ENCODE measurements around the gene VILL.

Gene VILL

DNA sequence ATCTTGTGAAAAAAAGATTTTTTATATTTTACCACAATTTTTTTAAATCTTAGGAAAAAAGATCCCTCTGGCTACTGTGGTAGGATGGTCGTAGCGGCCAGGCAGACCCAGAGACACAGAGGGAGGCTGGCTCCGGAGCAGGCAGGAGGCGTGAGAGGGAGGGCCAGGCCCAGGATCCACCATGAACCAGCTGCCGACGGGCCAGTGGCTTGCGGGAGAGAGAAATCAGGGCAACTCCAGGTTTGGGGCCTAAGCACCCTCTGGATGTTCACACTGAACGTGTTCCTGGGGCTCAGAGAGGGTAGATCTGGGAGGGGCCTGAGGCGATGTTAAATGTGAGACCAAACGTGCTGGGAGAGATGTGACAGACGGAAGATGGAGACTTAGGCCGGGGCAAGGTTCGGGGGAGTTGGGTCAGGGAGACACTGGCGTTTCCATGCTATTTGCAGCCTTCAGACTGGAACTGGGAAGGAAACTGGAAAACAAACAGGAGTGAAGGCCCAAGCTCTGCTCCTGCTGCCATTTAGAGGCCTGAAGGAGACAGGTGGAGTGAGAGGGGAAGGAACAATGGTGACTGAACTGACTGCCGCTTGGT lies 1.6 kb upstream of the VILL start:
- H3K4me1 Mint-ChIP-seq, result peaks cover 28% of the 10 kb centered on the region
- no peaks in the 10 kb centered on the region for H3K9me3 Mint-ChIP-seq

GRCh38 chr3:37989821-37990480 lies 635 bp upstream of the VILL start:
- H3K27ac Mint-ChIP-seq, result no peak overlapping the region
- H3K36me3 Mint-ChIP-seq (ENCODE audit: low read depth), result peaks cover 2% of the 10 kb centered on the region
- H3K27me3 Mint-ChIP-seq (ENCODE audit: low read depth, poor library complexity), result peaks cover 38% of the 10 kb centered on the region
- no peaks in the 10 kb centered on the region for H3K9me3 Mint-ChIP-seq
- TF ChIP-seq, protein P1, sequence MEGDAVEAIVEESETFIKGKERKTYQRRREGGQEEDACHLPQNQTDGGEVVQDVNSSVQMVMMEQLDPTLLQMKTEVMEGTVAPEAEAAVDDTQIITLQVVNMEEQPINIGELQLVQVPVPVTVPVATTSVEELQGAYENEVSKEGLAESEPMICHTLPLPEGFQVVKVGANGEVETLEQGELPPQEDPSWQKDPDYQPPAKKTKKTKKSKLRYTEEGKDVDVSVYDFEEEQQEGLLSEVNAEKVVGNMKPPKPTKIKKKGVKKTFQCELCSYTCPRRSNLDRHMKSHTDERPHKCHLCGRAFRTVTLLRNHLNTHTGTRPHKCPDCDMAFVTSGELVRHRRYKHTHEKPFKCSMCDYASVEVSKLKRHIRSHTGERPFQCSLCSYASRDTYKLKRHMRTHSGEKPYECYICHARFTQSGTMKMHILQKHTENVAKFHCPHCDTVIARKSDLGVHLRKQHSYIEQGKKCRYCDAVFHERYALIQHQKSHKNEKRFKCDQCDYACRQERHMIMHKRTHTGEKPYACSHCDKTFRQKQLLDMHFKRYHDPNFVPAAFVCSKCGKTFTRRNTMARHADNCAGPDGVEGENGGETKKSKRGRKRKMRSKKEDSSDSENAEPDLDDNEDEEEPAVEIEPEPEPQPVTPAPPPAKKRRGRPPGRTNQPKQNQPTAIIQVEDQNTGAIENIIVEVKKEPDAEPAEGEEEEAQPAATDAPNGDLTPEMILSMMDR (IDR thresholded peaks at IDR 0.05), result no peak
- H3K4me3 Mint-ChIP-seq, result no peak overlapping the region
- DNase-seq, result no peak
- H3K4me1 Mint-ChIP-seq, result peaks cover 38% of the 10 kb centered on the region

More for the DNA sequence above, 1.6 kb upstream of the VILL start:
- TF ChIP-seq, protein P1 (IDR thresholded peaks at IDR 0.05), result no peak
- DNase-seq, result no peak
- Mint-ChIP-seq H3K36me3 (ENCODE audit: low read depth) (peaks cover 11% of the 10 kb centered on the region), H3K4me3 (no peak overlapping the region), H3K27ac (peak overlapping the region; percentile 4), H3K27me3 (ENCODE audit: low read depth, poor library complexity) (peaks cover 38% of the 10 kb centered on the region)

DNA sequence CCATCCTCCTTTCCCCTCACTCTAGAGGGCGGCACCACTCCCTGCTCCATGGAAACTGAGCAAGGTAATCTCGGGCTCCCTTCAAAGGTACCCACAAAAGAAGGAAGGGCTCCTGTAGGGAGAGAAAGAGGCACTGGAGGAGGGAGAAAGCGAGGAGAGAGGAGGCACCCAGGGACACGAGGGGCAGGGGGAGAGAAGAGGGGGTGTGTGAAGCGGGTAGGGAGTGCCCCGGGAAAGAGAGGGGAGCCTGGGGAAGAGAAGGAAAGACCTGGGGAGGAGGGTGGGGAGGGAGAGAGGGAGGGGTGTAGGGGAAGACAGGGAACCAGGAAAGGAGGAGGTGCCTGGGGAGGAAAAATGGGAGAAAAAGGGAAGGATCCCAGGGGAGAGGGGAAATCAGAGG lies 523 bp downstream of the VILL start:
- Mint-ChIP-seq H3K4me1 (peaks cover 45% of the 10 kb centered on the region), H3K27me3 (ENCODE audit: low read depth, poor library complexity) (peaks cover 38% of the 10 kb centered on the region), H3K36me3 (ENCODE audit: low read depth) (peaks cover 6% of the 10 kb centered on the region), H3K27ac (no peak overlapping the region), H3K4me3 (no peak overlapping the region), H3K9me3 (no peaks in the 10 kb centered on the region)
- no peak for DNase-seq
- TF ChIP-seq, protein P1 (IDR thresholded peaks at IDR 0.05), result no peak

DNA sequence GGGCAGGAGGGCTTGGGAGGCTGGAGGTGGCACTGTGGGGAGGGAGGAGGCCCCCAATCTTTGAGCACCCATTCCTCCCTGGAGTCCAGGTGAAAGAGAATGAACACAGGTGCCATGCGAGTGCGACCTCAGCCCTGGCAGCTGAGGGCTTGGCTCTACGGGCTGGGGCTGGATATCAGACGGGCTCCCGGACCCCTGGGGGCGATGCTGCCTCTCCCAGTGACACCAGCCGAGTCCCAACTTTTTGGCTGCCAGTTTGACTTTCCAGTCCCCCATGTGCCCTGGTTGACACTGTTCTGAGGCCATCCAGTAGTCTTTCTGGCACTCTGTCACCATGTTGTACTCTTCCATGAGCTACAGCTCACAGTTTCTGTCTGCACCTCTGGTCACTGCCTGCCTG lies 1.2 kb downstream of the VILL start:
- DNase-seq, result no peak
- H3K27ac Mint-ChIP-seq, result no peak overlapping the region
- H3K4me1 Mint-ChIP-seq, result peaks cover 45% of the 10 kb centered on the region
- peaks cover 13% of the 10 kb centered on the region for H3K36me3 Mint-ChIP-seq (ENCODE audit: low read depth)
- no peak overlapping the region for H3K4me3 Mint-ChIP-seq
- peaks cover 38% of the 10 kb centered on the region for H3K27me3 Mint-ChIP-seq (ENCODE audit: low read depth, poor library complexity)
- TF ChIP-seq, protein P1 (IDR thresholded peaks at IDR 0.05), result no peak
- H3K9me3 Mint-ChIP-seq, result no peaks in the 10 kb centered on the region

DNA sequence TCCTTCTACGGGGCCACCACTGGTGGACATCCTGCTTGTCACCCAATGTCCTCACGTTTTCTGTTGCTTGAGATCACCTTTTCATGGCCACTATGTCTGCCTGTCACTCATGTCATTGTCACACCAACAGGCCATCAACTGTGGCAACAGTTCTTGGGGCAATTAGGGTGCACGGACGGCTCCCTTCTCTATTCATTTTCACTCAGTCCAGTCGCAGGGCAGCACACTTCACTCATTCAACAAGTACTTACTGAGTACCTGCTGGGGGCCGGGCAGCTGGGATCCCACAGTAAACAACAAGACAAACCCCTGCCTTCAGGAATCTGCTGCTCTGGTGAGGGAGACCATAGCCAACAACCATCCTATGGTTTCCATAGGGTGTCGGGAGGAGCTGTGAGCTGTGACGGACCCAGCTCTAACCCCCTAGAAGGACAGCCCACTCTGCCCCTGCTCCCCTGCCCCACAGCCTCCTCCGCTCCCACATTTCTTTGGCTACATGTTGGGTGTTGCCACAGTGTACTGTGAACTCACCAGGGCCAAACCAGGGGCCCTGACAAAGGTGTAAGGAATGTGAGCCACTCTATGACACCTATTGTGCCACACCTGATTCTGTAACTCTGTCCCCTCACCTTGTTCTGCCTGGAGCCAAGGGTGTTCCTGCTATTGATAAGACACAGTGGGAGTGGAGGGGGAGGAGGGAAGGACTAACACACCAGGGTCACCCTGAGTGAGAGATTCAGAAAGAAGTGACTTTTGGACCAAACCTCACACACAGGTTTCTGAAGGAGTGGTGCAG lies 1.9 kb downstream of the VILL start:
- Mint-ChIP-seq H3K36me3 (ENCODE audit: low read depth) (peaks cover 16% of the 10 kb centered on the region), H3K4me3 (no peak overlapping the region), H3K27ac (no peak overlapping the region), H3K4me1 (peaks cover 45% of the 10 kb centered on the region), H3K9me3 (no peaks in the 10 kb centered on the region), H3K27me3 (ENCODE audit: low read depth, poor library complexity) (peaks cover 38% of the 10 kb centered on the region)
- TF ChIP-seq, protein P1 (IDR thresholded peaks at IDR 0.05), result no peak
- no peak for DNase-seq
